ENCODE results near the gene FSIP2.

The FSIP2 gene

DNA sequence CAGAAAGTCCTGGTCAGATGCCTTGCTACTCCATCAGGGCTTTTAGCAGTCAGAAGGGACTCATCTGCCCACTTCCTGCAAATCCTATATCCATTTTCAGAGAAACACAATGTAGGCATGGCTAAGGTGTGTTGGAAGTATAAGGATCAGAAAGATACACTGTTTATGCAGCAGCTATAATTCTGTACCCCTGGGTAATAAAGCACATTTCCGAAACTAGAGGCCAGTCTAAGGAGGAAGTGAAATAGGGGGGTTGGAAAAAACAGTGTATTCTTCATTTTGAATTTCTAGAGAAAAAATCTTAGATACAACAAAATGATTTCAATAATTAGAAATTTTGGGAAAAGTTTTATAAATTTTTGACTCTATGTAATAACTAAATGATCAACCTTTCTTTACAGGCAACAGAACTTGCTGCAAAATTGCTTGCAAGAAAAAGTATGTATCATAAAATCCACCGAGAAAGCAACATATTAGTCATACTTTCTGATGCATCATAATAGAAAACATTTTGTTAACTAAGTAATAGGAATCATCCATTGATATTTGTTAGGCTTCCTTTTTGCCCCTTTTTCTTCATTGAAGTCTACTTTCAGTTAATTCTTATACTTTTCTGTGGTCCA, 47.4 kb downstream of the FSIP2 start:
- DNase-seq (ENCODE audit: low read depth in 2 of 2) = no peak
- H3K4me3 ChIP-seq (replicated peaks in 1 of 2; ENCODE audit: low read depth in 2 of 2, low read length in 2 of 2) = no peak overlapping the region
- TF ChIP-seq, protein P1, sequence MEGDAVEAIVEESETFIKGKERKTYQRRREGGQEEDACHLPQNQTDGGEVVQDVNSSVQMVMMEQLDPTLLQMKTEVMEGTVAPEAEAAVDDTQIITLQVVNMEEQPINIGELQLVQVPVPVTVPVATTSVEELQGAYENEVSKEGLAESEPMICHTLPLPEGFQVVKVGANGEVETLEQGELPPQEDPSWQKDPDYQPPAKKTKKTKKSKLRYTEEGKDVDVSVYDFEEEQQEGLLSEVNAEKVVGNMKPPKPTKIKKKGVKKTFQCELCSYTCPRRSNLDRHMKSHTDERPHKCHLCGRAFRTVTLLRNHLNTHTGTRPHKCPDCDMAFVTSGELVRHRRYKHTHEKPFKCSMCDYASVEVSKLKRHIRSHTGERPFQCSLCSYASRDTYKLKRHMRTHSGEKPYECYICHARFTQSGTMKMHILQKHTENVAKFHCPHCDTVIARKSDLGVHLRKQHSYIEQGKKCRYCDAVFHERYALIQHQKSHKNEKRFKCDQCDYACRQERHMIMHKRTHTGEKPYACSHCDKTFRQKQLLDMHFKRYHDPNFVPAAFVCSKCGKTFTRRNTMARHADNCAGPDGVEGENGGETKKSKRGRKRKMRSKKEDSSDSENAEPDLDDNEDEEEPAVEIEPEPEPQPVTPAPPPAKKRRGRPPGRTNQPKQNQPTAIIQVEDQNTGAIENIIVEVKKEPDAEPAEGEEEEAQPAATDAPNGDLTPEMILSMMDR (IDR thresholded peaks at IDR 0.05; ENCODE audit: low read depth, low read length) = no peak

DNA sequence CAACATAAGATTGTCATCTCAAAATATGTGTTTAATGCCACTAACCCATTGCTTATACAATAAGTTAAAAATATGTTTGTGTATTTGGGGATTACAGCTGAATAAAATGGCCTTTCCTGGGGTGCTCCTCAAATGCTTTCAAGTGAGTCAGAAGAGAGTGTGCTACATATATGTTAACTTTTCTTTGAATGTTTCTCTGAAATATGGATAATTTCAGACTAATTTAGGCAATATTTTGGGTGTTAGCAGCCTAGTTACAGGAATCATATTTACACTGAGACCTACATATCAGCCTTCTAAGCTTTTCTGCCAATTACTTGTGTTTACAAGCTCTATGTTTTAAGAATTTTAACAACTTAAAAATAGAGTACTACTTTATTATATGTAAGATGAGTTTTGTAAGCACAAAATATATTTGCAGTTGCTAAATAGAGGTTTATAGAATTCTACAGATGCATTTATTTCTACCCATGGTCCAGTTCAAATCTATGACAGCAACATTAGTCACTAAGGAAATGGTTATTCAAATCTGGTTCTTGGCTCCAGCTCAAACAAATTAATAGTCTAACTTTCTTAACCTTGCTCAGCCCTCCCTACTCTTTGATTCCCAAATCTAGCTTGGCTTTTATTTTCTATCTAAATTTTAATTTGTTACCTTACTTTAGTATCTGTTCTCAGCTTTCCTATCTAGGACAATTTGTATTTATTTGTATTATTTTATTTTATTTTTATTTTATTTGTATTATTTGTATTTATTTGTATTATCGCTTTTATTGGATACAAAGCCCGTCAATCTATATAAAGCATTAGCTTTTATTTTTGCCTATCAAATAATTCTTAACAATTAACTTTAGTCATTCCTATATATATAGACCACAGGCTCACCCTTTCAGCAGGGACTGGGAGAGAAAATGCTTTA, 48.9 kb downstream of the FSIP2 start:
- no peak overlapping the region for H3K4me3 ChIP-seq (replicated peaks in 1 of 2; ENCODE audit: low read depth in 2 of 2, low read length in 2 of 2)
- TF ChIP-seq, protein P1 (IDR thresholded peaks at IDR 0.05; ENCODE audit: low read depth, low read length) = no peak
- DNase-seq (ENCODE audit: low read depth in 2 of 2) = peak in 1 of 2 donors; percentile 28

GRCh38 chr2:185790361-185790760, 51.8 kb downstream of the FSIP2 start:
- TF ChIP-seq, protein P1 (IDR thresholded peaks at IDR 0.05; ENCODE audit: low read depth, low read length) = no peak
- H3K4me3 ChIP-seq (replicated peaks in 1 of 2; ENCODE audit: low read depth in 2 of 2, low read length in 2 of 2) = no peak overlapping the region
- DNase-seq (ENCODE audit: low read depth in 2 of 2) = no peak

GRCh38 chr2:185793532-185794345, 55.1 kb downstream of the FSIP2 start:
- DNase-seq (ENCODE audit: low read depth in 2 of 2) = peak in 1 of 2 donors; percentile 6
- H3K4me3 ChIP-seq (replicated peaks in 1 of 2; ENCODE audit: low read depth in 2 of 2, low read length in 2 of 2) = no peak overlapping the region

DNA sequence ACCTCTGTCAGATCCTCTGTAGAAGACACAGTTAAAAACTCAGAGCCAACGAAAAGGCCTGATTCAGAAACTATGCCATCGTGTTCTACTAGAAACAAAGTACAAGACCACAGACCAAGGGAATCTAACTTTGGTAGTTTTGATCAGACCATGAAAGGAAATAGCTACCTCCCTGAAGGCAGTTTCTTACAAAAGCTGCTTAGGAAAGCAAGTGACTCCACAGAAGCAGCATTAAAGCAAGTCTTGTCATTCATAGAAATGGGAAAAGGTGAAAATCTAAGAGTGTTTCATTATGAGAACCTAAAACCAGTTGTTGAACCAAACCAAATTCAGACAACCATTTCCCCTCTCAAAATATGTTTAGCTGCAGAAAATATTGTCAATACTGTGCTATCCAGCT, 58.2 kb downstream of the FSIP2 start:
- DNase-seq (ENCODE audit: low read depth in 2 of 2) = no peak
- no peak overlapping the region for H3K4me3 ChIP-seq (replicated peaks in 1 of 2; ENCODE audit: low read depth in 2 of 2, low read length in 2 of 2)
- TF ChIP-seq, protein P1 (IDR thresholded peaks at IDR 0.05; ENCODE audit: low read depth, low read length) = no peak

More at GRCh38 chr2:185793532-185794345, 55.1 kb downstream of the FSIP2 start:
- TF ChIP-seq, protein P1 (IDR thresholded peaks at IDR 0.05; ENCODE audit: low read depth, low read length) = no peak

GRCh38 chr2:185802926-185803325, 64.3 kb downstream of the FSIP2 start:
- TF ChIP-seq, protein P1 (IDR thresholded peaks at IDR 0.05; ENCODE audit: low read depth, low read length) = no peak
- no peak for DNase-seq (ENCODE audit: low read depth in 2 of 2)
- H3K4me3 ChIP-seq (replicated peaks in 1 of 2; ENCODE audit: low read depth in 2 of 2, low read length in 2 of 2) = no peak overlapping the region

Data from cardiac fibroblast (primary cell).